RWPE2 (cell line): ENCODE measurements around the gene C4orf54.

ENCODE experiments used
- ATAC-seq: fragments of 200-7000 bp; cut with Tn5 transposase; 3 replicates; pipeline ENCODE4 v1.9.1; 2021; ENCODE audit warnings: low read depth
- DNase-seq: peaks from one replicate; pipeline ENCODE4 v3.0.0-alpha.2; 2020; ENCODE audit warnings: low spot score
- H3K27ac ChIP-seq: fragments of 450-650 bp; 2 replicates; pipeline ENCODE4 v1.5.1; 2017; ENCODE audit warnings: mild to moderate bottlenecking; ENCODE audit not compliant: poor library complexity, severe bottlenecking
- H3K27me3 ChIP-seq: fragments of 250-450 bp; sonication (Bioruptor Pico); 2 replicates; pipeline ENCODE4 v1.5.1; 2021; ENCODE audit warnings: mild to moderate bottlenecking, moderate library complexity; ENCODE audit not compliant: insufficient read depth, poor library complexity, severe bottlenecking
- H3K36me3 ChIP-seq: fragments of 250-450 bp; sonication (Bioruptor Pico); 2 replicates; pipeline ENCODE4 v1.5.1; 2020; ENCODE audit warnings: low read depth, mild to moderate bottlenecking, moderate library complexity
- H3K4me1 ChIP-seq: fragments of 250-450 bp; sonication (Bioruptor Pico); 2 replicates; pipeline ENCODE4 v1.5.1; 2021; ENCODE audit warnings: mild to moderate bottlenecking, moderate library complexity; ENCODE audit not compliant: insufficient read depth, poor library complexity, severe bottlenecking
- H3K4me3 ChIP-seq: fragments of 250-450 bp; sonication (Bioruptor Pico); 2 replicates; pipeline ENCODE4 v1.5.1; 2021; ENCODE audit warnings: mild to moderate bottlenecking, moderate library complexity; ENCODE audit not compliant: severe bottlenecking
- H3K9me3 ChIP-seq: fragments of 250-450 bp; sonication (Bioruptor Pico); 2 replicates; pipeline ENCODE4 v1.5.1; 2021; ENCODE audit warnings: mild to moderate bottlenecking, moderate library complexity; ENCODE audit not compliant: severe bottlenecking
- TF ChIP-seq, protein P1 (sequence below): fragments of 450-650 bp; IDR thresholded peaks from one replicate; pipeline ENCODE4 v1.5.1; 2017; ENCODE audit warnings: mild to moderate bottlenecking, moderate library complexity; ENCODE audit not compliant: poor library complexity, severe bottlenecking

C4orf54 gene

DNA sequence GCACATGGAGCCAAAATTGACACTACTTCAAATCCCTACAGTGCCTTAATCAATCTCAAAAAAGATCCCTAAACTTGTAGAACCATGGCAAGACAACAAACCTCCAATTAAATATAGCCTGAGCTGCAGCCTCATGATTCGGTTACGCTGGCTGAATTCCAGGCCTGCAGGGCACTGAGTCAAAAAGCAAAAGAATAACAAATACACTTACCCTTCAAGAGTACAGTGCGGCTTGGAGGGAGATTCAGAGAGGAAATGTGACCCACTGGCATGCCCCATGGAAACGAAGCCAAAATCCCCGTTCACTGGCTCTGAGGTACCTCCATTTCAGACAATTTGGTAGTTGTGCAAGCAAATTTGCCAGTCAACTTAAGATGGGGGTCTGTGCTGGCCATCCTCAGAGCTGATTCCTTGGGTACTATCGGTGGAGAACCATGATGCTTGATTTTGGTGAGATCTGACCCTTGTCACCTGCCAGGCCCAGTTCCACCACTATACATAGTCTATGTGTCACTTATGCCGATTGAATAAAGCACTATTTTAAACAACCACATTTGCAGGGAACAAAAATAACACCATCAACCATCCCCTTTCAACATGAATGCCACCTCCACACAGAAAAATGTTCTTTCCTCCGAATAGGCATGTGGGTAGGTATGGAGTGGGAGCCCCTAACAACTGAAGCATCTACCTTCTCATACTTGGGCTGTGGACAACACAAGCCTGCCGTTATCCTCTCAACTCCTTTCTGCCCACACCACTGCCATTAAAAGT, 2.1 kb downstream of the C4orf54 start:
- no peaks in the 10 kb centered on the region for H3K36me3 ChIP-seq
- H3K9me3 ChIP-seq, result no peaks in the 10 kb centered on the region
- H3K4me3 ChIP-seq, result no peak overlapping the region
- H3K4me1 ChIP-seq, result peaks cover 20% of the 10 kb centered on the region
- ATAC-seq (peak; percentile 80), DNase-seq (peak; percentile 65)
- TF ChIP-seq, protein P1, sequence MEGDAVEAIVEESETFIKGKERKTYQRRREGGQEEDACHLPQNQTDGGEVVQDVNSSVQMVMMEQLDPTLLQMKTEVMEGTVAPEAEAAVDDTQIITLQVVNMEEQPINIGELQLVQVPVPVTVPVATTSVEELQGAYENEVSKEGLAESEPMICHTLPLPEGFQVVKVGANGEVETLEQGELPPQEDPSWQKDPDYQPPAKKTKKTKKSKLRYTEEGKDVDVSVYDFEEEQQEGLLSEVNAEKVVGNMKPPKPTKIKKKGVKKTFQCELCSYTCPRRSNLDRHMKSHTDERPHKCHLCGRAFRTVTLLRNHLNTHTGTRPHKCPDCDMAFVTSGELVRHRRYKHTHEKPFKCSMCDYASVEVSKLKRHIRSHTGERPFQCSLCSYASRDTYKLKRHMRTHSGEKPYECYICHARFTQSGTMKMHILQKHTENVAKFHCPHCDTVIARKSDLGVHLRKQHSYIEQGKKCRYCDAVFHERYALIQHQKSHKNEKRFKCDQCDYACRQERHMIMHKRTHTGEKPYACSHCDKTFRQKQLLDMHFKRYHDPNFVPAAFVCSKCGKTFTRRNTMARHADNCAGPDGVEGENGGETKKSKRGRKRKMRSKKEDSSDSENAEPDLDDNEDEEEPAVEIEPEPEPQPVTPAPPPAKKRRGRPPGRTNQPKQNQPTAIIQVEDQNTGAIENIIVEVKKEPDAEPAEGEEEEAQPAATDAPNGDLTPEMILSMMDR, result no peak
- no peaks in the 10 kb centered on the region for H3K27me3 ChIP-seq
- H3K27ac ChIP-seq, result no peak overlapping the region

- Histone ChIP-seq H3K36me3 (no peaks in the 10 kb centered on the region), H3K27me3 (no peaks in the 10 kb centered on the region), H3K9me3 (no peaks in the 10 kb centered on the region), H3K27ac (no peak overlapping the region), H3K4me1 (peaks cover 20% of the 10 kb centered on the region), H3K4me3 (no peak overlapping the region)
- DNase-seq, result peak; percentile 37
- TF ChIP-seq, protein P1, result no peak
- no peak for ATAC-seq
Measured at GRCh38 chr4:99654361-99654761, 3.3 kb downstream of the C4orf54 start.

DNA sequence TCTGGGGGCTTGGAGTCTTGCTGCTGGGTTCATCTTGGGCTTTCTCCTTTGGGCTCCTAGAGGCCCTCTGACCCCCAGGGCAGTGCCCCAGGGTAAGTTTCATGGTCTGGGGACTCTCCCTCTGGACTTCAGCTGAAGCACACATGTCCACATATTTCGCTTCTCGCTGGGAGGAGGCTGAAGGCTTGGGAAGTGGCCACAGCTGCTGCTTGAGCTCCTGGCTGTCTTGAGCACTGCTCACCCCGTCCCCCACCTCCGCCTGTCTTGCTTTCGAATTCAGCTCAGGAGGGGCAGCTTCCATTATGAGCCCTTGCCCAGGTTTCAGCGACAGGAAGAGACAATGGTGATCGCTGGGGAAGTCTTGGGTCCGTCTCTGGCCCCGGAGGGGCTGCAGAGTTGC, 3.7 kb downstream of the C4orf54 start:
- Histone ChIP-seq H3K4me3 (no peak overlapping the region), H3K9me3 (no peaks in the 10 kb centered on the region), H3K4me1 (peaks cover 20% of the 10 kb centered on the region), H3K27ac (no peak overlapping the region), H3K36me3 (no peaks in the 10 kb centered on the region), H3K27me3 (no peaks in the 10 kb centered on the region)
- no peak for ATAC-seq
- DNase-seq, result no peak
- TF ChIP-seq, protein P1, result no peak

- H3K27me3 ChIP-seq, result no peaks in the 10 kb centered on the region
- no peak overlapping the region for H3K4me3 ChIP-seq
- TF ChIP-seq, protein P1, result no peak
- no peak overlapping the region for H3K27ac ChIP-seq
- DNase-seq (peak; percentile 50), ATAC-seq (no peak)
- H3K9me3 ChIP-seq, result no peaks in the 10 kb centered on the region
- no peaks in the 10 kb centered on the region for H3K36me3 ChIP-seq
- H3K4me1 ChIP-seq, result peaks cover 14% of the 10 kb centered on the region
Measured at GRCh38 chr4:99652596-99653436, 4.8 kb downstream of the C4orf54 start.
